ENCODE results near the gene MEI1. TPM values are rescaled to one million over a fixed set of nuclear protein-coding genes. Genes with fewer than 3 reads are reported as not detected.
A peak's percentile ranks its signal among the peaks of the same experiment; 100 is the strongest.

Gene MEI1
- total RNA-seq, 1 experiment from 2014 or later: 0.35 TPM

DNA sequence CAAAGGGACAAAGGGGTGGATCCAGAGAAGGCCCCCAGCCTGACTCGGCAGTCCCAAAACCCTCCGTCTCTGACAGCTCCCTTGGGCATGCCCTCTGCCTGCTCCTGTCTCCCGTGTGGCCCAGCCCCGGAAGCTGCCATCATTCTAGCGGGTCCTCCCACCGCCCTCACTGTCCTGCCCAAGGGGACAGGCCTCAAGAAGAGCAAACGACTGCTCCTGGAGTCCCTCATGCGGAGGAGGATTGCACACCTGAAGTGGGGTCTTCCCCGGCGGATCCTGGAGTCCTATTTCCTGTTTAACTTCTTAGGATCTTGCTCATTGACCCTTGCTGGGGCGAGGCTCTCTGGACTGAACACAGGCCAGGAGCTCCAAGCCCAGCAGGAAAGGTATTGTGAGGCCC, 2.6 kb upstream of the MEI1 start:
- Mint-ChIP-seq H3K36me3 (no peaks in the 10 kb centered on the region; the same call in none of the 2 replicates), H3K4me3 (no peak overlapping the region), H3K4me1 (peaks cover 10% of the 10 kb centered on the region), H3K27ac (no peak overlapping the region), H3K27me3 (ENCODE audit: low read depth) (peaks cover 27% of the 10 kb centered on the region), H3K9me3 (no peaks in the 10 kb centered on the region)
- ChIA-PET CTCF (interaction anchor here (0.5 to 4.1 kb wide), 99 partner anchors 9 to 847 kb away, joined by 3 to 76 read pairs (median 8); partner anchors contain the start of genes CCDC134, CENPM, NDUFA6 and PMM1), POLR2A (interaction anchor here (0.6 to 1.9 kb wide), 9 partner anchors 8 to 770 kb away, joined by 3 to 15 read pairs (median 4); partner anchors contain the start of genes CCDC134, DESI1, PMM1 and SMDT1)
- ATAC-seq: peak; percentile 10
- DNase-seq (ENCODE audit: low spot score): no peak
- TF ChIP-seq ZNF121 (CRISPR knock-in tag; IDR thresholded peaks at IDR 0.05): peak; percentile 63
- 0 out of 2 replicates have a peak, but pooled peaks have one; percentile 15 for TF ChIP-seq FOXP1 (CRISPR knock-in tag; IDR thresholded peaks at IDR 0.05; ENCODE audit: borderline replicate concordance)
- no peak for TF ChIP-seq GABPB1 (CRISPR knock-in tag; IDR thresholded peaks at IDR 0.05)
- TF ChIP-seq NR3C1 (CRISPR knock-in tag; conservative IDR thresholded peaks at IDR 0.05; ENCODE audit: low read depth): 0 out of 2 replicates have a peak, but pooled peaks have one; percentile 34
- no peak for TF ChIP-seq NFE2L1 (CRISPR knock-in tag; IDR thresholded peaks at IDR 0.05)
- TF ChIP-seq SP1 (CRISPR knock-in tag; conservative IDR thresholded peaks at IDR 0.05): no peak
- TF ChIP-seq ZNF396 (CRISPR knock-in tag; IDR thresholded peaks at IDR 0.05; ENCODE audit: borderline replicate concordance): no peak
- no peak for TF ChIP-seq TEAD1 (CRISPR knock-in tag; IDR thresholded peaks at IDR 0.05)
- TF ChIP-seq ZNF416 (CRISPR knock-in tag; IDR thresholded peaks at IDR 0.05): no peak

DNA sequence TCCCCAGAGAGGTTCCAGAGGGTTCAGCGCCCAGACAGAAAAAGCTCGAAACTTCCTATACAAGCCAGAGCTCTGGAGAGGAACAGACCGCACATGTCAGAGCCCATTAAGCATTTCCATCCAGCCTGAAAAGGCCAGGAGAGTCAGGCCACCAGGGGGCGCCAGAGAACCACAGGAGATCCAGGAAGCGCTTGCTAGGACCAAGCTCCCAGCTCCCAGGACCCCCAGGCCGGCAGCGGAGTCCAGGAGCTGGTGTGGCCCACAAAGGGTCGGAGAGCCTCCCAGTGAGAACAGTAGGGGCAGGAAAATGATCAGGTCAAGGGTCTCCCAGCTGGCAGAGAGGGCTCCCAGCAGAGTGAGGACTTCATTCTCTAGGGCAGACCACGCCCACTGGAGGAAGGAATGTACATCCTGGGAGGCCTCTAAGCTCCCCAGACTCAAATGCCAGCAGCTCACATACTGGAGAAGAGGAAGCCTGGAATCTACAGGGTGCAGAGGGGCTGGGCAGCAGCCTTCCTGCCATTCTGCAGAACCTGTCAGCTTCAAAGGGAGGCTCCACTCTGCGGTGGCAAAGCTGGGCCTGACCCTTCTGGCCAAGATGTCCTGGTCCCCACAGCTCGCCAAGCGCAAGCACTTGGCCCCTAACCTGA, 2.1 kb upstream of the MEI1 start:
- POLR2A ChIA-PET: interaction anchor here (0.6 to 1.9 kb wide), 13 partner anchors 8 to 770 kb away, joined by 3 to 15 read pairs (median 4); partner anchors contain the start of genes CCDC134, CENPM, DESI1 and PMM1
- Mint-ChIP-seq H3K4me1 (peaks cover 10% of the 10 kb centered on the region), H3K36me3 (no peaks in the 10 kb centered on the region; the same call in none of the 2 replicates), H3K27me3 (ENCODE audit: low read depth) (peaks cover 28% of the 10 kb centered on the region), H3K9me3 (no peaks in the 10 kb centered on the region), H3K27ac (no peak overlapping the region), H3K4me3 (peak overlapping the region; percentile 52)
- CTCF ChIA-PET: interaction anchor here (0.5 to 4.1 kb wide), 113 partner anchors 9 to 847 kb away, joined by 3 to 76 read pairs (median 6); partner anchors contain the start of genes CCDC134, CENPM, NDUFA6 and PMM1
- ATAC-seq (peak; percentile 87), DNase-seq (ENCODE audit: low spot score) (peak; percentile 98)
- 0 out of 2 replicates have a peak, but pooled peaks have one; percentile 12 for TF ChIP-seq GABPB1 (CRISPR knock-in tag; IDR thresholded peaks at IDR 0.05)
- TF ChIP-seq, protein P1, sequence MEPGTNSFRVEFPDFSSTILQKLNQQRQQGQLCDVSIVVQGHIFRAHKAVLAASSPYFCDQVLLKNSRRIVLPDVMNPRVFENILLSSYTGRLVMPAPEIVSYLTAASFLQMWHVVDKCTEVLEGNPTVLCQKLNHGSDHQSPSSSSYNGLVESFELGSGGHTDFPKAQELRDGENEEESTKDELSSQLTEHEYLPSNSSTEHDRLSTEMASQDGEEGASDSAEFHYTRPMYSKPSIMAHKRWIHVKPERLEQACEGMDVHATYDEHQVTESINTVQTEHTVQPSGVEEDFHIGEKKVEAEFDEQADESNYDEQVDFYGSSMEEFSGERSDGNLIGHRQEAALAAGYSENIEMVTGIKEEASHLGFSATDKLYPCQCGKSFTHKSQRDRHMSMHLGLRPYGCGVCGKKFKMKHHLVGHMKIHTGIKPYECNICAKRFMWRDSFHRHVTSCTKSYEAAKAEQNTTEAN (CRISPR knock-in tag; IDR thresholded peaks at IDR 0.05): no peak
- TF ChIP-seq CBFB (CRISPR knock-in tag; IDR thresholded peaks at IDR 0.05; ENCODE audit: low read depth): no peak
- 0 out of 2 replicates have a peak, but pooled peaks have one; percentile 1 for TF ChIP-seq ZNF121 (CRISPR knock-in tag; IDR thresholded peaks at IDR 0.05)
- TF ChIP-seq ZNF138 (CRISPR knock-in tag; conservative IDR thresholded peaks at IDR 0.05): no peak
- no peak for TF ChIP-seq ZNF317 (CRISPR knock-in tag; IDR thresholded peaks at IDR 0.05; ENCODE audit: borderline replicate concordance, low read depth)
- TF ChIP-seq, protein P2, sequence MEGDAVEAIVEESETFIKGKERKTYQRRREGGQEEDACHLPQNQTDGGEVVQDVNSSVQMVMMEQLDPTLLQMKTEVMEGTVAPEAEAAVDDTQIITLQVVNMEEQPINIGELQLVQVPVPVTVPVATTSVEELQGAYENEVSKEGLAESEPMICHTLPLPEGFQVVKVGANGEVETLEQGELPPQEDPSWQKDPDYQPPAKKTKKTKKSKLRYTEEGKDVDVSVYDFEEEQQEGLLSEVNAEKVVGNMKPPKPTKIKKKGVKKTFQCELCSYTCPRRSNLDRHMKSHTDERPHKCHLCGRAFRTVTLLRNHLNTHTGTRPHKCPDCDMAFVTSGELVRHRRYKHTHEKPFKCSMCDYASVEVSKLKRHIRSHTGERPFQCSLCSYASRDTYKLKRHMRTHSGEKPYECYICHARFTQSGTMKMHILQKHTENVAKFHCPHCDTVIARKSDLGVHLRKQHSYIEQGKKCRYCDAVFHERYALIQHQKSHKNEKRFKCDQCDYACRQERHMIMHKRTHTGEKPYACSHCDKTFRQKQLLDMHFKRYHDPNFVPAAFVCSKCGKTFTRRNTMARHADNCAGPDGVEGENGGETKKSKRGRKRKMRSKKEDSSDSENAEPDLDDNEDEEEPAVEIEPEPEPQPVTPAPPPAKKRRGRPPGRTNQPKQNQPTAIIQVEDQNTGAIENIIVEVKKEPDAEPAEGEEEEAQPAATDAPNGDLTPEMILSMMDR (IDR thresholded peaks at IDR 0.05): peak; percentile 99
- TF ChIP-seq TCF7 (CRISPR knock-in tag; IDR thresholded peaks at IDR 0.05; ENCODE audit: low read depth): no peak
- peak; percentile 66; the same call in 1 of the 2 replicates for TF ChIP-seq TEAD4 (CRISPR knock-in tag; IDR thresholded peaks at IDR 0.05)
- peak; percentile 76 for TF ChIP-seq ZNF423 (CRISPR knock-in tag; IDR thresholded peaks at IDR 0.05)
- TF ChIP-seq, protein P3, sequence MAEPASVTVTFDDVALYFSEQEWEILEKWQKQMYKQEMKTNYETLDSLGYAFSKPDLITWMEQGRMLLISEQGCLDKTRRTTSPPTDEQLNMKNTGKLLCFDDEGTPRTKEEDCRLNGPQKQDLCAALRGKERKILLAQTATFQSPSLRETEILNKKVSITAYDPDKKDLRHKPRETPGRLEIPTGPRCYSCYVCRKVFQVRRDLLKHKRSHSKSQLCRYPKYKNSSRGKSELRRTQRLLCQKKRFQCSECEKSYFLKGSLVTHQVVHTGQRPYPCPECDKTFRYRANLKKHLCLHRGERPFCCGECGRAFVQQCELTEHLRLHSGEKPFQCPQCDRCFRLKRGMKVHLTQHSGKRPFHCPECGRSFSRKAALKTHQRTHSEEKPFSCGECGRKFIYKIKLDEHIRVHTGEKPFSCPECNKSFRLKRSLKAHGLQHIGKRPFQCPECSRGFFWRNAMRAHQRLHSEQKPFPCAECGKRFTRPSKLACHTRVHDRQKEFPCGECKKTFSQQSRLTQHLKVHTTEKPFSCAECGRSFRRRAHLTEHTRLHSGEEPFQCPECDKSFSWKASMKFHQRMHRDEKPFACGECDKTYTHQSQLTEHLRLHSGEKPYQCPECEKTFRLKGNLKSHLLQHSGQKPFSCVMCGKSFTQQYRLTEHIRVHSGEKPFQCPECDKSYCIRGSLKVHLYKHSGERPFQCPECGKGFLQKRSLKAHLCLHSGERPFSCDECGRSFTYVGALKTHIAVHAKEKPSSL (CRISPR knock-in tag; conservative IDR thresholded peaks at IDR 0.05): no peak
- TF ChIP-seq, protein P4, sequence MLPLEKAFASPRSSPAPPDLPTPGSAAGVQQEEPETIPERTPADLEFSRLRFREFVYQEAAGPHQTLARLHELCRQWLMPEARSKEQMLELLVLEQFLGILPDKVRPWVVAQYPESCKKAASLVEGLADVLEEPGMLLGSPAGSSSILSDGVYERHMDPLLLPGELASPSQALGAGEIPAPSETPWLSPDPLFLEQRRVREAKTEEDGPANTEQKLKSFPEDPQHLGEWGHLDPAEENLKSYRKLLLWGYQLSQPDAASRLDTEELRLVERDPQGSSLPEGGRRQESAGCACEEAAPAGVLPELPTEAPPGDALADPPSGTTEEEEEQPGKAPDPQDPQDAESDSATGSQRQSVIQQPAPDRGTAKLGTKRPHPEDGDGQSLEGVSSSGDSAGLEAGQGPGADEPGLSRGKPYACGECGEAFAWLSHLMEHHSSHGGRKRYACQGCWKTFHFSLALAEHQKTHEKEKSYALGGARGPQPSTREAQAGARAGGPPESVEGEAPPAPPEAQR (CRISPR knock-in tag; IDR thresholded peaks at IDR 0.05): no peak
- peak; percentile 89; the same call in 1 of the 2 replicates for TF ChIP-seq TEAD1 (CRISPR knock-in tag; IDR thresholded peaks at IDR 0.05)
- TF ChIP-seq, protein P5, sequence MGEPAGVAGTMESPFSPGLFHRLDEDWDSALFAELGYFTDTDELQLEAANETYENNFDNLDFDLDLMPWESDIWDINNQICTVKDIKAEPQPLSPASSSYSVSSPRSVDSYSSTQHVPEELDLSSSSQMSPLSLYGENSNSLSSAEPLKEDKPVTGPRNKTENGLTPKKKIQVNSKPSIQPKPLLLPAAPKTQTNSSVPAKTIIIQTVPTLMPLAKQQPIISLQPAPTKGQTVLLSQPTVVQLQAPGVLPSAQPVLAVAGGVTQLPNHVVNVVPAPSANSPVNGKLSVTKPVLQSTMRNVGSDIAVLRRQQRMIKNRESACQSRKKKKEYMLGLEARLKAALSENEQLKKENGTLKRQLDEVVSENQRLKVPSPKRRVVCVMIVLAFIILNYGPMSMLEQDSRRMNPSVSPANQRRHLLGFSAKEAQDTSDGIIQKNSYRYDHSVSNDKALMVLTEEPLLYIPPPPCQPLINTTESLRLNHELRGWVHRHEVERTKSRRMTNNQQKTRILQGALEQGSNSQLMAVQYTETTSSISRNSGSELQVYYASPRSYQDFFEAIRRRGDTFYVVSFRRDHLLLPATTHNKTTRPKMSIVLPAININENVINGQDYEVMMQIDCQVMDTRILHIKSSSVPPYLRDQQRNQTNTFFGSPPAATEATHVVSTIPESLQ (CRISPR knock-in tag; IDR thresholded peaks at IDR 0.05): no peak
- TF ChIP-seq, protein P6, sequence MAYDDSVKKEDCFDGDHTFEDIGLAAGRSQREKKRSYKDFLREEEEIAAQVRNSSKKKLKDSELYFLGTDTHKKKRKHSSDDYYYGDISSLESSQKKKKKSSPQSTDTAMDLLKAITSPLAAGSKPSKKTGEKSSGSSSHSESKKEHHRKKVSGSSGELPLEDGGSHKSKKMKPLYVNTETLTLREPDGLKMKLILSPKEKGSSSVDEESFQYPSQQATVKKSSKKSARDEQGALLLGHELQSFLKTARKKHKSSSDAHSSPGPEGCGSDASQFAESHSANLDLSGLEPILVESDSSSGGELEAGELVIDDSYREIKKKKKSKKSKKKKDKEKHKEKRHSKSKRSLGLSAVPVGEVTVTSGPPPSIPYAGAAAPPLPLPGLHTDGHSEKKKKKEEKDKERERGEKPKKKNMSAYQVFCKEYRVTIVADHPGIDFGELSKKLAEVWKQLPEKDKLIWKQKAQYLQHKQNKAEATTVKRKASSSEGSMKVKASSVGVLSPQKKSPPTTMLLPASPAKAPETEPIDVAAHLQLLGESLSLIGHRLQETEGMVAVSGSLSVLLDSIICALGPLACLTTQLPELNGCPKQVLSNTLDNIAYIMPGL (CRISPR knock-in tag; IDR thresholded peaks at IDR 0.05): 0 out of 2 replicates have a peak, but pooled peaks have one; percentile 58

Measured in WTC11 (cell line).